Stimulated activated CD4-positive, alpha-beta T cell treated with anti-CD3 and anti-CD28 coated beads, Interleukin-2, amount 100 ng/mL, for 24 hours (primary cell): ENCODE data around the gene CTDSP1.

Experiments
- DNase-seq, 2 donors: peaks; one replicate each; pipeline ENCODE4 v3.0.0-alpha.2; 2020

The CTDSP1 gene, protein sequence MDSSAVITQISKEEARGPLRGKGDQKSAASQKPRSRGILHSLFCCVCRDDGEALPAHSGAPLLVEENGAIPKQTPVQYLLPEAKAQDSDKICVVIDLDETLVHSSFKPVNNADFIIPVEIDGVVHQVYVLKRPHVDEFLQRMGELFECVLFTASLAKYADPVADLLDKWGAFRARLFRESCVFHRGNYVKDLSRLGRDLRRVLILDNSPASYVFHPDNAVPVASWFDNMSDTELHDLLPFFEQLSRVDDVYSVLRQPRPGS

DNA sequence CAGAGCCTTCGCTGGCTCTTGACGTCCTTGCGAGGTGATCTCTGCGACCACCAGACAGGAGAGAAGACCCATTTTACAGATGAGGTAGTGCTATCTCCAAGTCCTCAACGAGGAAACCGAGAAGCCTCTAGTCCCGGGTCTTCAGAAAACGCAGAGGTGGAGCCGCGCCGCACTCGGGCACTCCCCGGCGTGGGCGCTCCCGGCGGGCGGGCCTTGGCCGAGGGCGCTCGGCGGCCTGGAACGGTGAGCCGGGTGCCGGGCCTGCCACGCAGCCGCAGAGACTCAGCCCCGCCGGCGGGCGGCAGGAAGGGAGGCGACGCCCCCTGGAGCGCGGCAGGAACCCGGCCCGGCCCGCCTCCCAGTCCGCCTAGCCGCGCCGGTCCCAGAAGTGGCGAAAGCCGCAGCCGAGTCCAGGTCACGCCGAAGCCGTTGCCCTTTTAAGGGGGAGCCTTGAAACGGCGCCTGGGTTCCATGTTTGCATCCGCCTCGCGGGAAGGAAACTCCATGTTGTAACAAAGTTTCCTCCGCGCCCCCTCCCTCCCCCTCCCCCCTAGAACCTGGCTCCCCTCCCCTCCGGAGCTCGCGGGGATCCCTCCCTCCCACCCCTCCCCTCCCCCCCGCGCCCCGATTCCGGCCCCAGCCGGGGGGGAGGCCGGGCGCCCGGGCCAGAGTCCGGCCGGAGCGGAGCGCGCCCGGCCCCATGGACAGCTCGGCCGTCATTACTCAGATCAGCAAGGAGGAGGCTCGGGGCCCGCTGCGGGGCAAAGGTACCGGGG, at the start of gene CTDSP1:
Gene CTDSP1, plus strand, starts transcription at position 478 of the 776 bp plus-strand sequence. Its CDS starts 223 bp downstream, at position 701.
- DNase-seq, result peak; percentile 90 to 91

DNA sequence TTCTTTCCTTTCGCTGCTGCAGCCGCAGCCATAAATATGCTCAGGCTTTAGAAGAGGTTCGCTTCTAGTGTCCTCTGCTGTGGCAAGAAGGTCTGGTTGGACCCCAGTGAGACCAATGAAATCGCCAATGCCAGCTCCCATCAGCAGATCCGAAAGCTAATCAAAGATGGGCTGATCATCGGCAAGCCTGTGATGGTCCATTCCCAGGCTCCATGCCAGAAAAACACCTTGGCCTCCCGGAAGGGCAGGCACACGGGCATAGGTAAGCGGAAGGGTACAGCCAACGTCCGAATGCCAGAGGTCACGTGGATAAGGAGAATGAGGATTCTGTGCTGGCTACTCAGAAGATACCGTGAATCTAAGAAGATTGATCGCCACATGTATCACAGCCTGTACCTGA, 45.6 kb upstream of the CTDSP1 start:
- no peak for DNase-seq

GRCh38 chr2:218354850-218355443, 44.7 kb upstream of the CTDSP1 start:
- DNase-seq, result no peak

GRCh38 chr2:218357236-218358177, 42.2 kb upstream of the CTDSP1 start:
- no peak for DNase-seq

DNA sequence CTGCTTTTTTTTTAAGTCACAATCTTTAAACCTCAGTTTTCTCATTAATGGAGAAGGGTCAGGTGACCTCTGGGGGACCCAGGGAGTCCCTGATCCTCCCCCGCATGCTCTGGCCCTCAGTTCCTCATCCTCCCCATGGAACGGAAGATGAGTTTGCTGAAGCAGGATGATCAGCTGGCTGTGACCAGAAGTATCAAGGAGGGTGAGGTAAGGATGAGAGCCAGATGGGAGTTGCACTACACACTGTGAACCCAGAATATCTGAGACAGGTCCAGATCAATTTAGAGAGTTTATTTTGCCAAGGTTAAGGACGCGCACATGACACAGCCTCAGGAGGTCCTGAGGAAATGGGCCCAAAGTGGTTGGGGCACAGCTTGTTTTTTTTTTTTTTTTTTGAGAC, 39.2 kb upstream of the CTDSP1 start:
- DNase-seq, result no peak

DNA sequence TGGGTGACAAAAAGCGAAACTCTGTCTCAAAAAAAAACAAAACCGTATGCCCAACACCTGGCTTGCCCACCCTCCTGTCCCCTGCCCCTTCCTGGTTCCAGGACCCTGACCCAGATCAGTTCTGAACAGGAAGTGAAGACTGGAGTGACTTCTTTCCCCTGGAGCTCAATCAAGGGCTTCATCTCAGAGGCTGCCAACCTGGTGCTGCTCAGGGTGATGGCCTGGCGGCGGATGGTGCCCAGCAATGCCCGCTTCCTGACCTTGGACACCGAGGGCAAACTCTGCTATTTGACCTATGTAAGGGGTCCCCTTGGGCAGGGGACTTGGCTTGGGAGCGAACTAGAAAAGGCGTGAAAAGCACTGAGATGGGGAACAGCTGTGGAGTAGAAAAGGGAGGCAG, 37.1 kb upstream of the CTDSP1 start:
- no peak for DNase-seq

GRCh38 chr2:218363736-218364135, 35.9 kb upstream of the CTDSP1 start:
- DNase-seq, result no peak

- no peak for DNase-seq
Measured at GRCh38 chr2:218364196-218364595, 35.5 kb upstream of the CTDSP1 start.

DNA sequence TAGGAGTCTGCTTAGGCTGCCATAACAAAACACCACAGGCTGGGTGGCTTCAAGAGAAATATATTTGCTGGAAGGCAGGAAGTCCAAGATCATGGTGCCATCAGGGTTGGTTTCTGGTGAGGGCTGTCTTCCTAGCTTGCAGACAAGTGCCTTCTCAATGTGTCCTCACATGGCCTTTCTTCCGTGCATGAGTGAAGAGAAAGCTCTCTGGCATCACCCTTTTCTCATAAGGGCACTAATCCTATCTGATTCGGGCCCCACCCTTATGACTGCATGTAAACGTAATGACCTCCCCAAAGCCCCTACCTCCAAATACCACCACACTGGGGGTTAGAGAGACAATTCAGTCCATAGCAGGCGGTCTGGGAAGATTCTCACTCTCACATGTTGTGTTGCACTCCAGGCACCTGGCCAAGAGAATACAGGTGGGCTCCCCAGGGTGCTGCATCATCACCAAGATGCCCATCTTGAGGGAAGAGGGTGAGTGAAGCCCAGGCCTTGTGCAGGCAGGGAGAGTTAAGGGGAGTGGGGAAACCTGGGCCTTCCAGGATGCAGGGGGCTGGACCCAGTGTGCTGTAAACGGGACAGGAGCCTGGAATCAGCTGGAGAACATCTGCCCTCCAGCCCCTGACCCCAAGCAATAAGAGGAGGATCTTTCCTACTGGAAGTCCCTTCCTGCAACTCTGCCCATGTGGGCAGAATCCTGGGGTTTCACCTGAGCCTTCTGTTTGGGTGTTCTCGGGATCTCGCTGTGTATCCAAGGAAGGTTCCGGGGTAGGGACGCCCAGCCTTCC, 32.9 kb upstream of the CTDSP1 start:
- DNase-seq, result no peak

GRCh38 chr2:218367415-218368149, 32.1 kb upstream of the CTDSP1 start:
- peak; percentile 68 to 77 for DNase-seq

- no peak for DNase-seq
Measured at GRCh38 chr2:218368150-218368528, 31.5 kb upstream of the CTDSP1 start.

DNA sequence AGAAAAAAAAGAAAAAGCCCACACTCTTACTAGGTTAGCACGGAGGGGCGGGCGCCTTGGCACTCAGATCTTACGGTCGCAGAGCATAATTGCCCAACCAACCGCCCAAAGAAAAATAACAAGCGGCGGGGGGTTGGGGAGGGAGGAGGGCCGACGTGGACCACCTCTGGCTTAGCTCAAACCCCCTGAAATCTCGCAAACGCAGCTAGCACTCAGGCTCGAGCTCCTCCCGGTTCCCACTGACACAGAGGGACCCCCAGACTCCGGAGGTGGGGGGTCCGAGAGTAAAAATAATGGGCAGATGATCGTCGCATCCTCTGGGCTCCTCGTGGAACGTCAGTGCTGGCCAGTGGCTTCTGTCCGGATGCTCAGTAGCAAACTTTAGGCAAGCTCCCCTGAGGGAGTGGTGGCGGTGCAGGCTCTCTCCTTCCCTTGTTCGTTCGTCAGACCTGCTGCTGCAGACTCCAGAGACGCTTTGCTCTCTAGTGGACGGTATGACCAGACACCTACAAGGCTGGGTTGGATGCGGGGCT, 31.0 kb upstream of the CTDSP1 start:
- no peak for DNase-seq

DNA sequence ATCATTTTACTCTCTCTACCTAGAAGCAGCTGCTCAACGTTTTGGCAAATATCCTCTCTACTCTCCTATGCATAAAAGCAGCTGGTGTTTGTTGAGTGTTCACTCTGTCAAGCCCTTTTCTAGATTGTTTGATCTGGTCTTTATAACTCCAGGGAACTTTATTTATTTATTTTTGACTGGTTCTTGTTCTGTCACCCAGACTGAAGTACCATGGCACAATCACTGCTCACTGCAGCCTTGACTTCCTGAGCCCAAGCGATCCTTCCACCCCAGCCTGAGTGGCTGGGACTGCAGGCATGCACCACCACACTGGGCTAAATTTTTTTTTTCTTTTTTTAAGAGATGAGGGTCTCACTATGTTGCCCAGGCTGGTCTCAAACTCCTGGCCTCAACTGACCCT, 30.3 kb upstream of the CTDSP1 start:
- no peak for DNase-seq

GRCh38 chr2:218370410-218371063, 29.1 kb upstream of the CTDSP1 start:
- DNase-seq, result no peak

DNA sequence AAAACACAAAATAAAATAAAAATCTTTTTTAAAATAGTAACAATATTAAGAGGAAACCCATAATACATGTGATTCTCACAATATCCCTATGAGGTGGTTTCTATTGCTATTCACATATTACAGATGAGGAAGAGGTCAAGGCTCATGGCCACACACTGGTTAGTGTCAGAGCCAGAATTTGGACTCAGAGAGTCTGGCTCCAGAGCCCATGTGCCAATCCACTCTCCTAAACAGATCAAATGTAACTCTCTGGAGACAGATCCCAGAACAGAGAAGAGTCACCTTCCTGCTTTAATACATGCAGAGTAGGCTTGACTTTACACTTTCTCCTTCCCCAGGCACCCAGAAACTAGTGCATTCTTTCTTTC, 27.7 kb upstream of the CTDSP1 start:
- DNase-seq, result no peak

GRCh38 chr2:218374795-218375194, 24.9 kb upstream of the CTDSP1 start:
- no peak for DNase-seq

- DNase-seq, result no peak
Measured at GRCh38 chr2:218375212-218375611, 24.5 kb upstream of the CTDSP1 start.

GRCh38 chr2:218378053-218378452, 21.6 kb upstream of the CTDSP1 start:
- no peak for DNase-seq

GRCh38 chr2:218381916-218382366, 17.7 kb upstream of the CTDSP1 start, which contains the start of gene SLC11A1:
Gene SLC11A1, plus strand, starts transcription at chr2:218382273. Its CDS starts 96 bp downstream, at chr2:218382369.
- DNase-seq, result no peak

- DNase-seq, result no peak
Measured at GRCh38 chr2:218382785-218383184, 16.9 kb upstream of the CTDSP1 start.
